Astrocyte (in vitro differentiated cells and primary cell): ENCODE results near the gene THOC3.
"Not testable (repeated sequence)": the region's sequence is repeated elsewhere in the genome, so short reads cannot be mapped to it uniquely, and the experiment has no call there.

Source experiments
- CTCF ChIP-seq: IDR thresholded peaks from 2 replicates; pipeline ENCODE4 v1.5.1; 2011; ENCODE audit warnings: low read depth, mild to moderate bottlenecking, inconsistent platforms, low read length, moderate library complexity; ENCODE audit not compliant: insufficient read depth
- EZH2 ChIP-seq: IDR thresholded peaks from 2 replicates; pipeline ENCODE4 v1.6.1; 2012; ENCODE audit warnings: mild to moderate bottlenecking, low read length, inconsistent platforms; ENCODE audit not compliant: insufficient read depth

GRCh38 chr5:175952810-175953209, 15.3 kb downstream of the THOC3 start:
- TF ChIP-seq CTCF, EZH2: not testable (repeated sequence)
